HG02973 (cell line): ENCODE data around the gene DOHH.
"Not testable (repeated sequence)": the region's sequence is repeated elsewhere in the genome, so short reads cannot be mapped to it uniquely, and the experiment has no call there.

Source experiments
- ATAC-seq: cut with Tn5 transposase; IDR thresholded peaks from one replicate; pipeline ENCODE4 v1.9.1; 2021; ENCODE audit warnings: moderate library complexity; ENCODE audit not compliant: unreplicated experiment

The DOHH gene

DNA sequence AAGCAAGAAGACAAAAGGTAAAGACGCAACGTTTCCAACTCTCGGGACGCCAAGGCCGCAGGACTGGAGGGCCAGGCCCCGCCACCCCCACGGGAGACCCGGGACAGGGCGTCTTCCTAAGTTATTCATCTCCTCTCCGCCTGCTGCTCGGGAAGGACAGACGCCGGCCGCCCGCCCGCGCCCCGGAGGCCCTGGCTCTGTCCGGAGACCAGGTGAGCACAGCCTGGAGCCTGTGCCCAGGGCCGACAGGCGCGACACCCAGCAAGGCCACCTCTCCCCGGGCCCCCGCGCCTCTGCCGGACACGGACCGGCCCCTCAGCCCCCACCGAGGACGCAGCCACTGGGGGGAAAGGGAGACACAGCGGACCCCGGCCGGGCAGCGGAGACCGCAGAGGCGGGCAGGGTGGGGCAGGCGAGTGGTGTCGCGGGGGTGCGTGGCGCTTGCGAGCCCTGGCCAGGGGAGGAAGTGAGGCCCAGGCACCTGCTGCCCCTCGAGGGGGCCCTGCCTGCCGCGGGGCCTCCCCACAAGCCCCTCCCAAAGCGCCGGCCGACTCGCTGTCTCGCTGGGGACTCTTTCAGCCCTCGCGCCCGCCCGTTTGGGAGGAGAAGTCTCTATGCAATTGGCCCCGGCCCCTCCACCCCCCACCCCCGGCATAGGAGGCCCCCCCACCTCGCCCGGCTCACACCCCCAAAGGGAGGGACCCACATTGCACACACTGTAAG lies 37.3 kb downstream of the DOHH start:
- ATAC-seq = no peak

GRCh38 chr19:3459965-3460582 lies 40.4 kb downstream of the DOHH start:
- ATAC-seq = no peak

DNA sequence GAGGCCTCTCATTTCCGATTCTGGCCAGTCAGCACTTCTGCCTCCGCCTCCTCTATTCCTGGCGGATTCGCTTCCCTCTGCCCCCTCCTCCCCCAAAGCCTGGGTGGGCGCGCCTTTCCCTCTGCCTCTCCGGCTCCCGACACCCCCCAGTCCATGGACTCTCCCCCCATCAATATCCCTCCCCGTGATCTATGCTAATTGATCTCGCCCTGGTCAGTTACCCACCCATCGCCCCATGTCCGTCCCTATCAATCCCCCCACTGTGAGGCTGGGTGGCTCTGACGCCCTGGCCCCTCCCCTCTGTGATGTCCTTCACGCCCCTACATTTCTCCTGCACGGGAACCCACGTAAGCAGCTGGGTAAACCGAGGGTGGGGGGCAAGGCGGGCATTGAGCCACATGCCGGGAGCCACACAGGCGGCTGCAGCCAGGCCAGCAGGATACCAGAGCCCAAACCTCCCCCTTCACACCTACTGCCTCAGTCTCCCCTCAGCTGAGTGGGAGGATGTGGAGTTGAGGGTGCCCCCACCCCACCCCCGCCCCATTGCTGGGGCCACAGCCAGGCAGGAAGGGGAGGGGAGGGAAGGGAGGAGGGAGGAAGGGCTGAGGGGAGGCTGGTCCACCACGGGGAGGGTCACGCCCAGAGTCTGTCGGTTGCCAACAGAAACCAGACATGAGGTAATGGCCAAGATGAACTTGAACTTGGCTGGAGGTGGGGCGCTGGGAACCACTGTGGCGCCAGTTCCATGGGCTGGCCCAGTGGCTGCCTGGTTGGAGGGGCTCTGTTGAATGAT lies 41.2 kb downstream of the DOHH start:
- ATAC-seq = no peak

GRCh38 chr19:3458229-3459088 lies 42.0 kb downstream of the DOHH start:
- ATAC-seq = no peak

DNA sequence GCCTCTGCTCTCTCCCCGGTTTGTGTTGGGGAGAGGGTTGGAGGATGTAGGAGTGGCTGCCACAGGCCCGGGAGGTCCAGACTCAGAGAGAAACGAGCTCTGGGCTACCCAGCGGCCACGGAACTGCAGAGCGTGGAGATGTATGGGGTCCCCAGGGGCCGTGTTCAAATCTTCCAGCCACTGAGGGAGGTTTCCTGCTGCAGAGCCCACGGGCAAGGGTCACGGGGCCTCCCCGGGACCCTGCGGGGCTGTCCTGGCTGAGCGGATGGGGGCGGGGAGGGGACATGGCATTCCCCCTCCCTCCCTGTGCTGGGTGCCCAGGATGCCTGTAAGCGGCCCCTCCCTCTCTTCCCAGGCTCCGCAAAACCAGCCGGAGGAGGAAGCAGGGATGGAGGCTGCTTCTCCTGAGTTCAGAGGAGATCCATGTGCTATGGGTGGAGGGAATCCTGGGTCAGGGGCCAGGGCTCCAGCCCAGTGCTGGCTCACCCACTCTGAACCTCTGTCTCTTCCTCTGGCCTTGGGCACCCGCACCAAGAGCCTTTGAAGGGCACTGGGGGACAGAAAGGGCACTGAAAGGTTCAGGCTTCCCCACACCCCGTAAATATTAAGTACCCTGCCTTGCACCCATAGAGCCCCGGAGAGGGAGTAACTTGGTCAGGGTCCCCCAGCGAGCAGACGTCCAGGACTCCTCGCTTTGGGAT lies 42.8 kb downstream of the DOHH start:
- ATAC-seq = no peak

DNA sequence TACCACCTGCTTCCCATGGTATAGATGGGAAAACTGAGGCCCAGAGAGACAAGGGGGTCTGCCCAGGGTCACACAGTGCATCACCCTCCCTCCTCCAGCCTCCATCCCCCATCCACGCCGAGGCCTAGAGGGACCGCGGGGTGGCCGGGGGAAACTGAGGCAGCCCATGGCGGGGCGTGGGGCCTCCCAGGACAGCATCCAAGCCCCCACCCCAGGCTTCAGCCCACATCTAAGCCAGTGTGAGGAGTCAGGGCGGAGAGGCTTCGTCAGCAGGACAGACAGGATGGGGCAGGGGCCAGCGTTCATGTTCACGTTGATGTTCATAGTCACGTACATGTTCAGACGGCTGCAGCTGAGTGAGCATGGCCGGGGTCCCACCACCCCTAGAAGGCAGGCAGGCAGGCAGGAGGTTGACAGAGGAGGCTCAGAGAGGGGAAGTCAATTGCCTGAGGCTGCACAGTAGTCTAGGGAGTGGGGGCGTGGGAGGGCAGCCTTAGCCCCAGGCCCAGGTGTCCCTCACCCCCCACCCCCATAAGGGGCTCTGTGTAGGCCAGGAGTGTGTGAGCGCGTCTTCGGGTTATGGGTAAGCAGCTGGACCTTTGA lies 43.4 kb downstream of the DOHH start:
- no peak for ATAC-seq

- ATAC-seq = no peak
Observed at GRCh38 chr19:3455960-3456601, 44.4 kb downstream of the DOHH start.

DNA sequence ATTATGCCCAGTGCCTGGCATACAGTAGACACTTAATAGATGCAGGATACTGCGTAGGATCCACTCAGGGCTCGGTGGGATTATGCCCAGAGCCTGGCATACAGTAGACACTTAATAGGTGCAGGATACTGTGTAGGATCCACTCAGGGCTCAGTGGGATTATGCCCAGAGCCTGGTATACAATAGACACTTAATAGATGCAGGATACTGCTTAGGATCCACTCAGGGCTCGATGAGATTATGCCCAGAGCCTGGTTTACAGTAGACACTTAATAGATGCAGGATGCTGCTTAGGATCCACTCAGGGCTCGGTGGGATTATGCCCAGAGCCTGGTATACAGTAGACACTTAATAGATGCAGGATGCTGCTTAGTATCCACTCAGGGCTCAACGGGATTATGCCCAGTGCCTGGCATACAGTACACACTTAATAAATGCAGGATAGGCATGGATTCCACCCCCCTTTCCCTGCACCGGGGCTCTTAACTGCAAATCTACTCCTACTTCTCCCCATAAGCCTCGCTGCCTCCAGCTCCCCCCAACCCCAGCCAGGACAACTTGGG lies 45.0 kb downstream of the DOHH start:
- no peak for ATAC-seq

GRCh38 chr19:3454656-3455392 lies 45.6 kb downstream of the DOHH start:
- no peak for ATAC-seq

GRCh38 chr19:3453840-3454239 lies 46.6 kb downstream of the DOHH start:
- ATAC-seq = no peak

GRCh38 chr19:3452942-3453214 lies 47.6 kb downstream of the DOHH start:
- not testable (repeated sequence) for ATAC-seq

DNA sequence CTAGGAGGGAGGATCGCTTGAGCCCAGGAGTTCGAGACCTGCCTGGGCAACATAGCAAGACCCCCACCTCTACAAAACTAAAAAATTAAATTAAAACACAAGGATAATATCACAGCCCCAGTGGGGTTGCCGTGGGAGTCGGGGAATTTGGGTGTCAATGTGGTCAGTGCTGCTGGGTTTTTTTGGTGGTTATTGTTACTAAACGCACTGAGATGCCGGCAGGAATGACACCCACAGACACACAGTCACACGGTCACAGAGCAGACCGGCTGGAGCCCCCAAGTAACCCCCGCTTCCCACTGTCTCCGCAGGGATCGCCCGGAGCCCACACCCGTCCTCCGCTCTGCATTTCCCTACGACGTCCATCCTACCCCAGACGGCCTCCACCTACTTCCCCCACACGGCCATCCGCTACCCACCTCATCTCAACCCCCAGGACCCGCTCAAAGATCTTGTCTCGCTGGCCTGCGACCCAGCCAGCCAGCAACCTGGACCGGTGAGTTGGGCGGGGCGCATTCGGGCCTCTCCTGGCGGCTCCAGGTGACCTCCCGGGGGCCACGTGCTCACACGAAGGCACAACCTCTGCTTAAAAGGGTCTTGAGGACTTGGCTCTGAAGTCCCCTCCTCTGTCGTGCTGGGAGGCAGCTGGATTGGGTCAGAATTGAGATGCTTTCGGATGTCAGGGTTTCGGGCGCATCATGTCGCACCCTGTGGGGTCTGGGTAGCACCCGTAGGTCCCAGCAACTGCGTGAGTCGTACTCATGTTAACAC lies 48.1 kb downstream of the DOHH start:
- ATAC-seq = no peak

GRCh38 chr19:3451451-3451866 lies 49.0 kb downstream of the DOHH start:
- ATAC-seq = no peak

DNA sequence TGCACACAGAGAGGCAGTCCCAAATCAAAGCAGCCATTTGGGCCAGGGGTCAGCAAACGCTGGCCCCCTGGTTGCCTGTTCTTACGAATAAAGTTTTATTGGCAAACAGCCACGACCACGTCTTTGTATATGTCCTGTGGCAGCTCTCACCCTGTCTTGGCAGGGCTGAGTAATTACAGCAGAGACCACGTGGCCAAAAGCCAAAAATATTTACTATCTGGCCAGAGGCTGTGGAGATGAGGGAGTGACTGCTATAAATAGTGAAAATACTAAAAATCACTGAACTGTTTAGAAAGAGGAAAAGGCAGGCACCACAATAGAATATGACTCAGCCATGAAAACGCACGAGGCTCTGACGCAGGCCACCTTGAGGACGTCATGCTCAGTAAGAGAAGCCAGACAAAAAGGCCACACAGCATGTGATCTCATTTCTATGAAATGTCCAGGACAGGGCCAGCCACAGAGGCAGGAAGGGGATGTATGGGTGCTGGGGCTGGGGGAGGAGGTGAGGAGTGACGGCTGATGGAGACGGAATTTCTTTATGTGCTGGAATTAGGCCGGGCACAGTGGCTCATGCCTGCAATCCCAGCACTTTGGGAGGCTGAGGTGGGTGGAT lies 49.6 kb downstream of the DOHH start:
- ATAC-seq = no peak

GRCh38 chr19:3448616-3449334 lies 51.7 kb downstream of the DOHH start:
- ATAC-seq = no peak

DNA sequence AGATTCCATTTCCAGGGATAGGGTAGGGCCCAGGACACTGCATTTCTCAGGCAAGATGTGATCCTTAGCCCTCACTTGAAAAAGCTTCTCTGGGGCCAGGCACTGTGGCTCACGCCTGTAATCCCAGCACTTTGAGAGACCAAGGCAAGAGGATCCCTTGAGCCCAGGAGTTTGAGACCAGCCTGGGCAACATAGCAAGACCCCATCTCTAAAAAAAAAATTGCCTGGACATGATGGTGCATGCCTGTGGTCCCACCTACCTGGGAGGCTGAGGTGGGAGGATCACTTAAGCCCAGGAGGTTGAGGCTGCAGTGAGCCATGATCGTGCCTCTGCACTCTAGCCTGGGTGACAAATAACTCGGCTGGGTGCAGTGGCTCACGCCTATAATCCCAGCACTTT lies 53.8 kb downstream of the DOHH start:
- not testable (repeated sequence) for ATAC-seq

- ATAC-seq = no peak
Observed at GRCh38 chr19:3444695-3445234, 55.7 kb downstream of the DOHH start.
